Measurements from ENCODE around the gene SLC38A3.

- TF ChIP-seq, protein P1, sequence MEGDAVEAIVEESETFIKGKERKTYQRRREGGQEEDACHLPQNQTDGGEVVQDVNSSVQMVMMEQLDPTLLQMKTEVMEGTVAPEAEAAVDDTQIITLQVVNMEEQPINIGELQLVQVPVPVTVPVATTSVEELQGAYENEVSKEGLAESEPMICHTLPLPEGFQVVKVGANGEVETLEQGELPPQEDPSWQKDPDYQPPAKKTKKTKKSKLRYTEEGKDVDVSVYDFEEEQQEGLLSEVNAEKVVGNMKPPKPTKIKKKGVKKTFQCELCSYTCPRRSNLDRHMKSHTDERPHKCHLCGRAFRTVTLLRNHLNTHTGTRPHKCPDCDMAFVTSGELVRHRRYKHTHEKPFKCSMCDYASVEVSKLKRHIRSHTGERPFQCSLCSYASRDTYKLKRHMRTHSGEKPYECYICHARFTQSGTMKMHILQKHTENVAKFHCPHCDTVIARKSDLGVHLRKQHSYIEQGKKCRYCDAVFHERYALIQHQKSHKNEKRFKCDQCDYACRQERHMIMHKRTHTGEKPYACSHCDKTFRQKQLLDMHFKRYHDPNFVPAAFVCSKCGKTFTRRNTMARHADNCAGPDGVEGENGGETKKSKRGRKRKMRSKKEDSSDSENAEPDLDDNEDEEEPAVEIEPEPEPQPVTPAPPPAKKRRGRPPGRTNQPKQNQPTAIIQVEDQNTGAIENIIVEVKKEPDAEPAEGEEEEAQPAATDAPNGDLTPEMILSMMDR (IDR thresholded peaks at IDR 0.05; ENCODE audit: low read depth, low read length) = no peak
- TF ChIP-seq EZH2phosphoT487 (IDR thresholded peaks at IDR 0.05; ENCODE audit: low read depth) = no peak
Observed at GRCh38 chr3:50165910-50166538, 39.0 kb upstream of the SLC38A3 start.

Data from OCI-LY3 (cell line).